ENCODE data around the gene GSTO1.

DNA sequence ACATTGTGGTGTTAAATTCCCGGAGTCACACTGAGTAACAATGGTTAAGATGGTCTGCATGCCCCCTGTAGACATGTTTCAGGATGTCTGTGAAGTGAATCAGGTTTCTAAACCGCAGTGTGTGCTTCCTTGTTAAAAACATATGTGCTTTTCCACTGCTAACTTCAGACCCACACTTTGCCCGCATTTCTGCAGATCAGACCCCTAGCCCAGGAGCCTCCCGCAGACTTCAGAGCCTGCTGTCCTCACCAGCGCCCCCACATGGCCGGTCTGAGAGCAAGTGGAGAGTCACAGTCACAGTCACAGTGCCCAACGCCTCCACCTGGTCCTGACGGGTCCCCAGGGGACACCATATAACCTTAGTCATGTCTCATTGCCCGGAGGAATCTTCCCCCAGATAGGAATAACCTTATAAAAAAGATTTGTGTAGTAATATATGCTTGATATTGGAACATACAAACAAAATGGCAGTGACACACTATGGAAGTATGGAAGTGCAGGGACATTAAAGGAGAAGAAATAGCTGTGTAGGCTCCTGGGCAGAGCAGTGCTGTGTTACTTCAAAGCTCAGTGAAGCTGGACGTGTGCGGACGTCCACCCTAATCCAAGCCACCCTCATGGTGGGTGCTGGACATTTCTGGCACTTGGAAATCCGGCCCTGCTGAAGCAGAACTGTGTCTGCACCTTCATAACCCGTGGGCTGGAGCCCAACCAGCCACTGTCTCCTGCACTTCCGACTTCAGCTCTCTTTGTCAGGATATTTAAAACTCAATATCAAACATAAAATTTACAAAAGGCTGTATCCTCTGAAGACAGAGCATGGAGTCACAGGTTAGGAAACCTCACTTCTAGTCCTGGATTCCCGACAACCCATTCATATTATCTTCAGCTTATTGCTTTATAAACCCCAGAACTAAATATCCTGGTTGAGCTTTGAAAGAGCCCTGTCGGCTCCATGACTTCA is 43.3 kb downstream of the GSTO1 start:
- no peak for TF ChIP-seq NCOA2 (CRISPR knock-in tag; IDR thresholded peaks at IDR 0.05)
- no peak for TF ChIP-seq SP4 (CRISPR knock-in tag; IDR thresholded peaks at IDR 0.05)
- no peak for TF ChIP-seq POLR2A (IDR thresholded peaks at IDR 0.05; ENCODE audit: insufficient read depth in 1 of 2, low read depth in 2 of 2, low read length in 2 of 2)
- no peak for TF ChIP-seq ZNF569 (CRISPR knock-in tag; IDR thresholded peaks at IDR 0.05; ENCODE audit: borderline replicate concordance)

Measured in HepG2 (cell line).